Measurements from ENCODE around the gene ANKRD40. TPM values are rescaled to one million over a fixed set of nuclear protein-coding genes. Genes with fewer than 3 reads are reported as not detected.
"Not testable (repeated sequence)": the region's sequence is repeated elsewhere in the genome, so short reads cannot be mapped to it uniquely, and the experiment has no call there.

The ANKRD40 gene
- total and polyA plus RNA-seq, 10 donors: 6.8 to 54.6 (median 41.0) TPM

- WGBS, 5 donors: 76 to 88% (median 82%) methylated on average over 12 of the region's 12 CpGs
- intact Hi-C loops (cut with DNase I; ENCODE audit: low total_unique reads): no loop called here
- Histone ChIP-seq H3K27me3 (replicated peaks in 1 of 7) (no peaks in the 10 kb centered on the region), H3K9me3 (no peaks in the 10 kb centered on the region), H3K27ac (no peak overlapping the region), H3K36me3 (peaks cover 0 to 18% (median 0%) of the 10 kb centered on the region in 6 donors), H3K4me1 (peaks cover 47 to 100% (median 97%) of the 10 kb centered on the region in 6 donors), H3K4me3 (no peak overlapping the region)
- DNase-seq: no peak
- no peak for TF ChIP-seq CTCF (IDR thresholded peaks at IDR 0.05 in 8 of 11, conservative IDR thresholded peaks at IDR 0.05 in 3 of 11)
- no peak for TF ChIP-seq POLR2A (IDR thresholded peaks at IDR 0.05)
- no peak for TF ChIP-seq POLR2AphosphoS5 (IDR thresholded peaks at IDR 0.05)
Observed at GRCh38 chr17:50725769-50726655, 18.3 kb upstream of the ANKRD40 start.

- 82 to 95% (median 90%) methylated on average over 6 of the region's 6 CpGs for WGBS, 5 donors
- H3K27me3 ChIP-seq (replicated peaks in 1 of 7); H3K9me3 ChIP-seq; H3K4me3 ChIP-seq; intact Hi-C loops (cut with DNase I; ENCODE audit: low total_unique reads); H3K27ac ChIP-seq; DNase-seq: not testable (repeated sequence)
- H3K4me1 ChIP-seq: peaks cover 46 to 97% (median 93%) of the 10 kb centered on the region in 6 donors
- H3K36me3 ChIP-seq: peaks cover 0 to 17% (median 0%) of the 10 kb centered on the region in 6 donors
Observed at GRCh38 chr17:50724622-50725021, 16.9 kb upstream of the ANKRD40 start.

GRCh38 chr17:50722746-50723145 is 15.0 kb upstream of the ANKRD40 start:
- 44 to 64% (median 48%) methylated on average over 3 of the region's 3 CpGs for WGBS, 5 donors
- intact Hi-C loops (cut with DNase I; ENCODE audit: low total_unique reads): no loop called here

More at GRCh38 chr17:50722746-50723145, 15.0 kb upstream of the ANKRD40 start:
- DNase-seq: no peak
- TF ChIP-seq POLR2AphosphoS5 (IDR thresholded peaks at IDR 0.05) (no peak), POLR2A (IDR thresholded peaks at IDR 0.05) (no peak), CTCF (IDR thresholded peaks at IDR 0.05 in 8 of 11, conservative IDR thresholded peaks at IDR 0.05 in 3 of 11) (no peak)
- Histone ChIP-seq H3K4me3 (peak overlapping the region in 1 of 8 donors; percentile 88), H3K27me3 (replicated peaks in 1 of 7) (no peaks in the 10 kb centered on the region), H3K4me1 (peaks cover 46 to 84% (median 77%) of the 10 kb centered on the region in 6 donors), H3K36me3 (peaks cover 0 to 13% (median 0%) of the 10 kb centered on the region in 6 donors), H3K9me3 (no peaks in the 10 kb centered on the region), H3K27ac (no peak overlapping the region)
